ENCODE measurements around the gene CTXN2. TPM values are rescaled to one million over a fixed set of nuclear protein-coding genes. Genes with fewer than 3 reads are reported as not detected.

The CTXN2 gene
- total and polyA plus RNA-seq, 9 of the 15 experiments (the other 6 are each of a cell fraction or from before 2014, with no cell fraction given), result not detected

GRCh38 chr15:48178648-48178931 lies 12.9 kb upstream of the CTXN2 start:
- Histone ChIP-seq H3K27me3 (ENCODE audit: control insufficient read depth in 2 of 2, insufficient read depth in 2 of 2, low read length in 2 of 2) (no peaks in the 10 kb centered on the region), H4K20me1 (replicated peaks; ENCODE audit: control insufficient read depth, insufficient read depth, low read length) (no peaks in the 10 kb centered on the region), H3K4me3 (no peak overlapping the region), H3K4me1 (replicated peaks in 1 of 2; ENCODE audit: control insufficient read depth in 2 of 2, insufficient read depth in 2 of 2, low read length in 2 of 2) (peaks cover 0 to 6% of the 10 kb centered on the region in 2 experiments; a peak in 2 of 5 replicates), H3K27ac (ENCODE audit: extremely low read depth, low read depth, low read length) (no peak overlapping the region), H3K79me2 (ENCODE audit: control insufficient read depth, insufficient read depth, low read length) (no peaks in the 10 kb centered on the region), H3K9me3 (replicated peaks; ENCODE audit: control insufficient read depth, insufficient read depth, low read depth, low read length) (no peaks in the 10 kb centered on the region), H3K9ac (ENCODE audit: insufficient read depth in 1 of 2, low read depth in 2 of 2, low read length in 2 of 2) (no peak overlapping the region), H3K9me1 (ENCODE audit: control insufficient read depth, insufficient read depth, low read length) (no peaks in the 10 kb centered on the region), H3K36me3 (ENCODE audit: control insufficient read depth, insufficient read depth, low read length) (no peaks in the 10 kb centered on the region), H3K4me2 (ENCODE audit: insufficient read depth, low read length) (no peak overlapping the region), H2AFZ (ENCODE audit: low read depth, low read length) (no peak overlapping the region)
- intact Hi-C loops (cut with micrococcal nuclease) (no loop called here), in situ Hi-C loops (cut with MboI) (no loop called here)
- ATAC-seq (no peak), FAIRE-seq (no peak), DNase-seq (ENCODE audit: extremely low read depth in 1 of 4, low spot score in 3 of 4) (no peak)
- ChIA-PET CTCF (ENCODE audit: low intra/inter-chr PET ratio) (no interaction called here), POLR2A (no interaction called here)
- no peak for TF ChIP-seq ZNF778 (CRISPR knock-in tag; IDR thresholded peaks at IDR 0.05)
- TF ChIP-seq ZFX (CRISPR knock-in tag; IDR thresholded peaks at IDR 0.05), result no peak
- no peak for TF ChIP-seq ZNF318 (IDR thresholded peaks at IDR 0.05; ENCODE audit: borderline replicate concordance in 1 of 2, low read depth in 1 of 2)
- no peak for TF ChIP-seq ELF1 (tag; IDR thresholded peaks at IDR 0.05)
- no peak for TF ChIP-seq RFX5 (IDR thresholded peaks at IDR 0.05; ENCODE audit: low read depth, low read length)
- TF ChIP-seq ZBTB34 (CRISPR knock-in tag; IDR thresholded peaks at IDR 0.05), result no peak
- no peak for TF ChIP-seq TCF15 (CRISPR knock-in tag; IDR thresholded peaks at IDR 0.05)
- WGBS (ENCODE audit: insufficient coverage, low coverage, missing lambda C conversion rate), result 4% methylated on average over 1 of the region's 1 CpG
- no TSS peak for BruUV-seq (replicated peaks)

Data from K562 (cell line).